Measurements from ENCODE around the gene DDAH2.

The DDAH2 gene

GRCh38 chr6:31723980-31724691, 5.0 kb downstream of the DDAH2 start:
- H3K36me3 ChIP-seq (ENCODE audit: control insufficient read depth, insufficient read depth, low read length): peaks cover 17% of the 10 kb centered on the region
- H3K9ac ChIP-seq (ENCODE audit: low read length): no peak overlapping the region
- no peaks in the 10 kb centered on the region for H3K27me3 ChIP-seq (ENCODE audit: control insufficient read depth, insufficient read depth, low read length)
- no peak overlapping the region for H3K27ac ChIP-seq (ENCODE audit: low read depth, low read length)
- peaks cover 6% of the 10 kb centered on the region for H3K4me1 ChIP-seq (ENCODE audit: control insufficient read depth, insufficient read depth, low read length)
- H3K4me3 ChIP-seq (ENCODE audit: low read length): no peak overlapping the region

GRCh38 chr6:31723245-31723979, 5.7 kb downstream of the DDAH2 start, which contains the start of gene MPIG6B:
Gene MPIG6B, plus strand, starts transcription at chr6:31723373. Its CDS starts 11 bp downstream, at chr6:31723384.
- no peak within 1 kb of the TSS for H3K9ac ChIP-seq (ENCODE audit: low read length)
- H3K4me3 ChIP-seq (ENCODE audit: low read length): no peak within 1 kb of the TSS
- H3K4me1 ChIP-seq (ENCODE audit: control insufficient read depth, insufficient read depth, low read length): peaks cover 6% of the 10 kb centered on the region
- no peak within 1 kb of the TSS for H3K27ac ChIP-seq (ENCODE audit: low read depth, low read length)
- peaks cover 17% of the 10 kb centered on the region for H3K36me3 ChIP-seq (ENCODE audit: control insufficient read depth, insufficient read depth, low read length)
- H3K27me3 ChIP-seq (ENCODE audit: control insufficient read depth, insufficient read depth, low read length): no peaks in the 10 kb centered on the region

GRCh38 chr6:31722173-31722572, 6.9 kb downstream of the DDAH2 start:
- H3K27ac ChIP-seq (ENCODE audit: low read depth, low read length): no peak overlapping the region
- H3K4me3 ChIP-seq (ENCODE audit: low read length): no peak overlapping the region
- H3K27me3 ChIP-seq (ENCODE audit: control insufficient read depth, insufficient read depth, low read length): no peaks in the 10 kb centered on the region
- no peak overlapping the region for H3K9ac ChIP-seq (ENCODE audit: low read length)
- no peaks in the 10 kb centered on the region for H3K4me1 ChIP-seq (ENCODE audit: control insufficient read depth, insufficient read depth, low read length)
- peaks cover 16% of the 10 kb centered on the region for H3K36me3 ChIP-seq (ENCODE audit: control insufficient read depth, insufficient read depth, low read length)

- no peak within 1 kb of the TSS for H3K27ac ChIP-seq (ENCODE audit: low read depth, low read length)
- peaks cover 10% of the 10 kb centered on the region for H3K36me3 ChIP-seq (ENCODE audit: control insufficient read depth, insufficient read depth, low read length)
- H3K4me3 ChIP-seq (ENCODE audit: low read length): no peak within 1 kb of the TSS
- H3K27me3 ChIP-seq (ENCODE audit: control insufficient read depth, insufficient read depth, low read length): no peaks in the 10 kb centered on the region
- H3K9ac ChIP-seq (ENCODE audit: low read length): no peak within 1 kb of the TSS
- H3K4me1 ChIP-seq (ENCODE audit: control insufficient read depth, insufficient read depth, low read length): no peaks in the 10 kb centered on the region
Observed at GRCh38 chr6:31721351-31722020, 7.6 kb downstream of the DDAH2 start, which contains the start of gene LY6G6C. Gene LY6G6C, minus strand, starts transcription at chr6:31721746. Its CDS starts 67 bp downstream, at chr6:31721679.

GRCh38 chr6:31720196-31720770, 8.8 kb downstream of the DDAH2 start:
- Histone ChIP-seq H3K27ac (ENCODE audit: low read depth, low read length) (no peak overlapping the region), H3K4me3 (ENCODE audit: low read length) (no peak overlapping the region), H3K9ac (ENCODE audit: low read length) (no peak overlapping the region), H3K4me1 (ENCODE audit: control insufficient read depth, insufficient read depth, low read length) (no peaks in the 10 kb centered on the region), H3K27me3 (ENCODE audit: control insufficient read depth, insufficient read depth, low read length) (no peaks in the 10 kb centered on the region), H3K36me3 (ENCODE audit: control insufficient read depth, insufficient read depth, low read length) (no peaks in the 10 kb centered on the region)

- Histone ChIP-seq H3K27me3 (ENCODE audit: control insufficient read depth, insufficient read depth, low read length) (no peaks in the 10 kb centered on the region), H3K9ac (ENCODE audit: low read length) (no peak overlapping the region), H3K4me1 (ENCODE audit: control insufficient read depth, insufficient read depth, low read length) (no peaks in the 10 kb centered on the region), H3K36me3 (ENCODE audit: control insufficient read depth, insufficient read depth, low read length) (no peaks in the 10 kb centered on the region), H3K27ac (ENCODE audit: low read depth, low read length) (no peak overlapping the region), H3K4me3 (ENCODE audit: low read length) (no peak overlapping the region)
Observed at GRCh38 chr6:31719001-31719400, 10.1 kb downstream of the DDAH2 start.

- no peak overlapping the region for H3K9ac ChIP-seq (ENCODE audit: low read length)
- no peaks in the 10 kb centered on the region for H3K36me3 ChIP-seq (ENCODE audit: control insufficient read depth, insufficient read depth, low read length)
- H3K27ac ChIP-seq (ENCODE audit: low read depth, low read length): no peak overlapping the region
- no peaks in the 10 kb centered on the region for H3K4me1 ChIP-seq (ENCODE audit: control insufficient read depth, insufficient read depth, low read length)
- no peak overlapping the region for H3K4me3 ChIP-seq (ENCODE audit: low read length)
- H3K27me3 ChIP-seq (ENCODE audit: control insufficient read depth, insufficient read depth, low read length): no peaks in the 10 kb centered on the region
Observed at GRCh38 chr6:31718265-31718664, 10.8 kb downstream of the DDAH2 start.

- Histone ChIP-seq H3K36me3 (ENCODE audit: control insufficient read depth, insufficient read depth, low read length) (no peaks in the 10 kb centered on the region), H3K4me1 (ENCODE audit: control insufficient read depth, insufficient read depth, low read length) (no peaks in the 10 kb centered on the region), H3K27me3 (ENCODE audit: control insufficient read depth, insufficient read depth, low read length) (no peaks in the 10 kb centered on the region), H3K4me3 (ENCODE audit: low read length) (no peak overlapping the region), H3K9ac (ENCODE audit: low read length) (no peak overlapping the region), H3K27ac (ENCODE audit: low read depth, low read length) (no peak overlapping the region)
Observed at GRCh38 chr6:31717499-31718222, 11.4 kb downstream of the DDAH2 start.

GRCh38 chr6:31715022-31715958, 13.8 kb downstream of the DDAH2 start, which contains the start of gene LY6G6D:
Gene LY6G6D, plus strand, starts transcription at chr6:31715348. Its CDS starts 8 bp downstream, at chr6:31715356.
- H3K9ac ChIP-seq (ENCODE audit: low read length): no peak within 1 kb of the TSS
- H3K4me3 ChIP-seq (ENCODE audit: low read length): no peak within 1 kb of the TSS
- peak within 1 kb of the TSS; percentile 75 for H3K27ac ChIP-seq (ENCODE audit: low read depth, low read length)
- no peaks in the 10 kb centered on the region for H3K4me1 ChIP-seq (ENCODE audit: control insufficient read depth, insufficient read depth, low read length)
- H3K36me3 ChIP-seq (ENCODE audit: control insufficient read depth, insufficient read depth, low read length): no peaks in the 10 kb centered on the region
- H3K27me3 ChIP-seq (ENCODE audit: control insufficient read depth, insufficient read depth, low read length): no peaks in the 10 kb centered on the region

- no peak overlapping the region for H3K4me3 ChIP-seq (ENCODE audit: low read length)
- no peaks in the 10 kb centered on the region for H3K27me3 ChIP-seq (ENCODE audit: control insufficient read depth, insufficient read depth, low read length)
- no peak overlapping the region for H3K9ac ChIP-seq (ENCODE audit: low read length)
- no peak overlapping the region for H3K27ac ChIP-seq (ENCODE audit: low read depth, low read length)
- no peaks in the 10 kb centered on the region for H3K4me1 ChIP-seq (ENCODE audit: control insufficient read depth, insufficient read depth, low read length)
- no peaks in the 10 kb centered on the region for H3K36me3 ChIP-seq (ENCODE audit: control insufficient read depth, insufficient read depth, low read length)
Observed at GRCh38 chr6:31713991-31714684, 15.0 kb downstream of the DDAH2 start.

Data from rectal smooth muscle tissue (tissue), 1 donor.